ENCODE results near the gene ABHD2.

- no peak for TF ChIP-seq NFRKB (IDR thresholded peaks at IDR 0.05)
- TF ChIP-seq BHLHE40 (IDR thresholded peaks at IDR 0.05; ENCODE audit: borderline replicate concordance), result no peak
- no peak for TF ChIP-seq SP1 (IDR thresholded peaks at IDR 0.05)
- TF ChIP-seq SUZ12 (IDR thresholded peaks at IDR 0.05), result no peak
- no peak for TF ChIP-seq HDGF (IDR thresholded peaks at IDR 0.05; ENCODE audit: borderline replicate concordance)
- TF ChIP-seq CTBP1 (IDR thresholded peaks at IDR 0.05; ENCODE audit: borderline replicate concordance), result no peak
These were observed 50.9 kb downstream of the ABHD2 start for GRCh38 chr15:89138999-89139612.
